Measurements from ENCODE around the gene CCDC57.
A peak's percentile ranks its signal among the peaks of the same experiment; 100 is the strongest.

CCDC57 gene

DNA sequence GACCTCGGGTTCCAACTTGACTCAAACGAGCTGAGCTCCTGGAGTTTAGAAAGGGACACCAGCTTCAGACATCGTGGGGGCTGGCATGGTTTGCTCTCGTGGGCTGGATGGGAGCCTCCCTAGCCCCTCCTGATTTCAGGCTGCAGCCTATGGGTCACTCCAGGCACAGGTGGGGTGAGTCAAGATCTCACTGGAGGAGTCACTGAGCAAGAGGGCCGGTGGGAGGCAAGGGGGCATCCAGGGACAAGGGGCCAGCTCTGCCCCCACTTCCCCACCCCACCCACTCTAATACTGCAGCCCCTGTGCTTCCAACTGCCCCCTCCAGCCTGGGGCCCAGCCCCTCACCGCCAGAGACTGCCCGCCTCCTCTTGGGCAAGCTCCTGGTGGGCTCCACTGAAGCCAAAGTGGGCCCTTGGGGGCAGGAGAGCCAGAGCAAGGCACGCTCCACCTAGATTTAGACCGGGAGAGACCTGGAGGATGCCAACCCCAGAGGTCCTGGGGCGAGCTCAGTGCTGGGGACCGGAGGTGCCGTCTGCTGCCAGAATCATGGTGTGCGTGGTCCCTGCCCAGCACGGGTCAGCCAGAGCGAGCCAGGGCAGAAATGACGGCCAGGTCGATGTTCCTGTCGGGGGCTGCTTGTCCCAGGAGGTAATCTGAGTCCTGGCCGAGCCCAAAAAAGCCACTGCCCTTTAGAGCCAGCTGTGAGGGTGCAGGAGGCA lies 22.6 kb upstream of the CCDC57 start:
- no peak for DNase-seq (ENCODE audit: low spot score)

DNA sequence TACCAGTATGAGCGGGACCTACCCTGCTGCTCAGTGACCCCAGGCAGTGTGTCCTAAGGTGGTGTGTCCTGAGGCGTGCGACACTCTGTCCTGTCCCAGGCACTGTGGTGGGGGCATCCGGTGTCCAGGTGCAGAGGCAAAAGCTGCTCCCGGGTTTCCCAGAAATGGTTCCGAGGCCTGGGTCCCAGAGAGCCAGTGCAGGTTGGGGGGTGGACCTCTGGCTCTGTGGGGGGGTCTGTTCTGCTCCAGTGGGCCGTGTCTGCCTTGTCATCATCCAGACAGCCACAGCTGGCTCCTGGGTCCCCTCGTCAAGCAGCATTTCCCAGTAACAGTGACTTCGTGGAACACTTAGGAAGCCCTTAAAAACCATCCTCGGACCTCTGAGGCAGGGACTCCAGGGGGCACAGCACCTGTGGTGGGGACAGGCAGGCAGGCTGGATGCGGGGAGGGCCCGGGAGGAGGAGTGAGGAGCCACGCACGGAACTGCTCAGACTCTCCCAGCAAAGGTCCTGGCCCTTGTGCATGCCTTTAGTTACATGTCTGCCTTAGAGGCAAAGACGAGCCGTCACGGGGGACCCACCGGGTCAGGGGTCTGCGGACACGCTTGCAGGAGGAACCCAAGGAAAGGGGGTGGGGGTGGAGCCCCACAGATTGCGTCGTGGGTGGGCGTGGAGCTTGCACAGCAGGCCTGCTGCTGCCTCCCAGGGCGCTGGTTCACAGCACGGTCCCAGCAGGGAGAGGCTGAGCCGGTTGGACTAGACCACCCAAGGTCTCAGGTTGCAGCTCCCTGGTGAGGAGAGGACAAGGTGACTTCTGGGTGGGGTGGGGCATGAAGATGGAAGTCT lies 21.8 kb upstream of the CCDC57 start:
- DNase-seq (ENCODE audit: low spot score), result no peak

DNA sequence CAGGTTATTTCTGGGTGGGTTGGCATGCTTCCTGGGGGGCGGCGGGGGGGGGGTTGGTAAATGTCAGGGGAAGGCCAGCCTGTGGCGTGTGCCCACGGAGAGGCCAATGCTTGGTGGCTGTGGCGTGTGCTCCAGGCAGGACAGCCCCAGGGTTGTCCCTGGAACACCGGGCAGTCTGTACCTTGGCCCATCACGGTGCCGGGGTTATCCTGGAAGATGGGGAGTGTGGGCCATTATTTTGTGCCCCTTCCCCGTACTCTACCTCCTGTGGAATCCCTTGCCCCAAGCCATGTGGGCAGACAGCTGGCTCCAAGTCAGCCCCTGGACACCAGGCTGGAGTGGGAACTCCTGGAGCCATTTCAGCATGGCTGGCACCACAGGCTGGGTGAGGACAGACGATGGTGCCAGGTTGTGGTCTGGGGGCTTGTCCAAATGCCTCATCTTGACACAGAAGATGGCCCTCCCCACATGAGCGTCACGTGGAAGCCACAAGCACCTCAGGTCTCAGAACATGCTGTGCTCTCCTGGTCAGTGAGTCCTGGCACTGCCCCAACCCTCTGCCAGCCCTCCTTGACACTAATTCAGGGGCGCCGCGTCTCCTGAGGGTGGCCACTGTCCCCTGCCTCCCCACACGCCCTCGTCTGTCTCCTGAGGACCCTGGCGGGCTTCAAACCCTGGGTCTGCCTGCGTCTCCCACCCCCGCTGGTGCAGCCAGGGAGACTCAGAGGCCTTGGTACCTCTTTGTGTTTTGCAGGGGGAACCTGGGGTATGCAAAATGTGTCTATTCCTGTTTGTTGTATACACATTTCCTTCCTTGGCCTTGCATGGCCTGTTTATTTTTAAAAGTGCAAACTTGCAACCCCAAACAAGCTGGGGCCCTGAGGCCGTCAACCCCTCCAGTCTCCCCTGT lies 20.5 kb upstream of the CCDC57 start:
- no peak for DNase-seq (ENCODE audit: low spot score)

DNA sequence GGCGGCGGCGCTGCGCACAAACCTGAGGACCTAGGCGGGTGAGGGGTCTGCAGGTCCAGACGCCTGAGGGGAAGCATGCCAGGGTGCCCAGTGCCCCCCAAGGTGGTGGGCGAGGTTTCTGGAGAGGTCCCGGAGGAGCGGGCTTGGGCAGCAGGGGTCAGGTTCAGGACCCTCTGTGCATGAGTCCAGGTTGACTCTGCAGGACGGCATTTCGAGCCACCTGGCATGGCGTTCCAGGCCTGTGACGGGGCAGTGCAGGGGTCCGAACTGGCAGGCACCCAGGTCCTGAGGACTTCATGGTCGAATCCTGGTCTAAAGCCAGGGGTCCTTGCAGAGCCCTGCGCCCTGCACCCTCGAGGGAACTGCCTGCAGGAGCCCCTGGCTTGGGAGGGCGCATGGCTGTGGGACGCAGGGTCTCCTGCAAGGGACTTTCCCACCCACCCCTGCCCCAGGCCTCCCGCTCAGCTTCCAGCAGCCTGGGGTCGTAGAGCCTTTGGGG lies 19.7 kb upstream of the CCDC57 start:
- no peak for DNase-seq (ENCODE audit: low spot score)

DNA sequence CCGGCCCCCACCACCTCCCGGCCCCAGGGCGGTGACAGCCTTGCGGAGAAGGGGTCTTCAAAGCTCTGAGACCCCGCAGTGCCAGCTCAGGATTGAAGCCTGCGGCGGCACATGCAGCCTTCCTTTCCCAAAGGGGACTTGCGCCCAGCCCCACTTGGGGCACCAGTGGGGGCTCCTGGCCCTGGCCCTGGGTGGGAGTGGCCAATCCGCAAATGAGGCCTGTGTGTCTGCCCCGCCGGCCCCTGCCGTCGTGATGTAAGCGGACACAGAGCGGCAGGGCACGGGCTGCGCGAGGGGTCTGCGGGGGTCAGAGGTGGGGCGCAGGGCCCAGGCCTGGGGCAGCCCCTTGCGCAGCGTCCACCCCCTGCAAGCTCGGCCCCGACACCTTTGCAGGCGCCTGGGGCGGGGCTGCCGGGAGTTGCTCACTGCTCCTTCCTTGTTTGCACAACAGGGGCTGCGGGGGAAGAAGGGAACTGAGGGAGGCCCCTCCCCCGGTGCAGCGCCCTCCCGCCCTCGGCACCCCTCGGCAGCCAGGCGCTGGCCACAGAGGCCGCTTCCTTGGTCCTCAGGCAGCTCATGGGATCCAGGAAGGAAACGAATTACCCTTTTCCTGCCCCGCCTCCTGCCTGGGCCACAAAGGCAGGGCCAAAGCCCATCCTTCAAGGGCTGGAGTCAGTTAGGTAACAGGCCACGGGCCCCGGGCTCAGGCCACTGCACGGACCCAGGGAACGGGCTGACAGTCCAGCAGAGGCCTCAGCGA lies 19.1 kb upstream of the CCDC57 start:
- peak; percentile 67 for DNase-seq (ENCODE audit: low spot score)

DNA sequence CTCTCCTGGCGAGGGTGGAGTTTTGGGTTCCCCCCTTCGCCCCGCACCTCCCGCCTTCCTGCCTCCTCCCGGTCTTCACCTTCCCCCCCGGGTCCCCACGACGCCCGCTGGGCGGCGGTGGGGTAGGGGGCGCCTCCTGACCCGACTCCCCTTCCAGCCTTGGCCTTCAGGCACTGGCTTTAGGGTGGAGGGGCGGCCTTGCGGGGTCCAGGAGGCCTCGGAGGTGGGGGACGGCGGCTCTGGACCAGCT lies 18.6 kb upstream of the CCDC57 start:
- DNase-seq (ENCODE audit: low spot score), result no peak

DNA sequence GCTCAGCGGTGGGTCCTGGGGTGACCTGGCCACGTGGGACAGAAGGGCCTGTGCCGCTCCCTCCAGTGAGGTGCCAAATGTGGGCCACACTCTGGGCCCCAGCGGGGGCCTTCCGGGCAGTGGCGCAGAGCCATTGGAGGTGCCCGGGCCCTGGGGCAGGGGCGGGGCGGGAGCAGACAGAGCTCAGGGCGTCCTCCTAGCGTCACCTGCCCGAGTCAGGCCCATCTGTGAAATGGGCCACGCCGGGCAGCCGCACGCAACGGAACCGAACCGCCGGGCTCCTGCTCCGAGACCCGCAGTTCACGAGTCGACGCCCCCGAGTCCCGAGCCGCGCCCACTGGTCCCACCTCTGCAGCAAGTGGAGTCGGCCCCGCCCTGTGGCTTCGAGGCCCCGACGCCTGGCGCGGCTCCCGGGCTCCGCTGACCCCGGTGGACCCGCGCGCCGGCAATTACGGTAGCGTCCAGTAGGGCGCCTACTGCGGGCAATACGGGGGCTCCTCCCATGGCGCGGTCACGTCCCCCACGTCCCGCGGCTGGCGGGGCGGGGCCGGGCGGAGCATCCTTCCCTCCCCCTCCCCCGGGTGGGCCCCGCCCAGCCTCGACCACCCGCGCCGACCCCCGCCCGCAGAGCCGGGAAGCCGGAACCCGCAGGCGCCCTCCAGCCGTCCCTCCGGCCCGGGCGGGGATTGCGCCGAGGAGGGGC lies 18.1 kb upstream of the CCDC57 start:
- peak; percentile 88 for DNase-seq (ENCODE audit: low spot score)

DNA sequence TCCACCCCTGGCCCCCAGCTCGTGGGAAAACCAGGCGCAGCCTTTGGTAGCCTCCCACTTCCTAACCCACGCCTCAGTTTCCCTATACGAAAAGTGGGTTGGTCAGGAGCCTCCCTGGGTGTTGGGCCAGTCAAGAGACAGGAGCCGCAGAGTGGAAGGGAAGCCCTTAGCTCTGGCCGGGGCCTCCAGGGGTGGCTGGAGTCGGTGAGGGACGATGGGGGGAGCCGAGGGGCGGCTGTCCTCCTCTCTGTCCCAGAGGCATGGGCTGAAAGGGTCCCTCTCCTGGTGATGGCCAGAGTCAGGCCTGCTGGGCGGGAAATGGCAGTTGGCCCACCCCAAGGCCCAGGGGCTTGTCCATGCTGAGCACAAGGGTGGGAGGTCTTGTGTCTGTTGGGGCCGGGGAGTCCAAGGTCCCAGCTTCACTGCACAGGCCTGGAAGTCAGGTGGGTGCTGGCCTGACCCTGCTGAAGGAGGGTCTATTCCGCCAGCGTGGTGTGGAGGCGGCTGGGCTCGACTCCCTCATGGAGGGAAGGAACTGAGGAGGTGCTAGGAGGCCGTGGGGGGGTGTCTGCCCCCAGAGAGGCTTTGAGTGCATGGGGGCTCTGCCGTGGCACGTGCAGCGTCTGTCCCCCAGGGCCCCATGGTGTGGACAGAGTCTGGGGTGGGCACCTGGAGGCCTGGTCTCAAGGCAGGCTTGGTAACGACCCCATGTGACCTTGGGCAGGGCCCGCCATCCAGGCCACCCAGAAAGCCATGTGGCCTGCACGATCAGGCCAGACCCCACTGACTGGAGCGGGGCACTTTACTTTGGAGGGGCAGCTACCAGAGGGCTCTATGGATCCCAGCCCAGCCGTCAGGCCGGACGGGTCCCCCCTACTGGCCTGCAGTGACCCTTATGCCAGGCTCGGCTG lies 17.3 kb upstream of the CCDC57 start:
- no peak for DNase-seq (ENCODE audit: low spot score)

DNA sequence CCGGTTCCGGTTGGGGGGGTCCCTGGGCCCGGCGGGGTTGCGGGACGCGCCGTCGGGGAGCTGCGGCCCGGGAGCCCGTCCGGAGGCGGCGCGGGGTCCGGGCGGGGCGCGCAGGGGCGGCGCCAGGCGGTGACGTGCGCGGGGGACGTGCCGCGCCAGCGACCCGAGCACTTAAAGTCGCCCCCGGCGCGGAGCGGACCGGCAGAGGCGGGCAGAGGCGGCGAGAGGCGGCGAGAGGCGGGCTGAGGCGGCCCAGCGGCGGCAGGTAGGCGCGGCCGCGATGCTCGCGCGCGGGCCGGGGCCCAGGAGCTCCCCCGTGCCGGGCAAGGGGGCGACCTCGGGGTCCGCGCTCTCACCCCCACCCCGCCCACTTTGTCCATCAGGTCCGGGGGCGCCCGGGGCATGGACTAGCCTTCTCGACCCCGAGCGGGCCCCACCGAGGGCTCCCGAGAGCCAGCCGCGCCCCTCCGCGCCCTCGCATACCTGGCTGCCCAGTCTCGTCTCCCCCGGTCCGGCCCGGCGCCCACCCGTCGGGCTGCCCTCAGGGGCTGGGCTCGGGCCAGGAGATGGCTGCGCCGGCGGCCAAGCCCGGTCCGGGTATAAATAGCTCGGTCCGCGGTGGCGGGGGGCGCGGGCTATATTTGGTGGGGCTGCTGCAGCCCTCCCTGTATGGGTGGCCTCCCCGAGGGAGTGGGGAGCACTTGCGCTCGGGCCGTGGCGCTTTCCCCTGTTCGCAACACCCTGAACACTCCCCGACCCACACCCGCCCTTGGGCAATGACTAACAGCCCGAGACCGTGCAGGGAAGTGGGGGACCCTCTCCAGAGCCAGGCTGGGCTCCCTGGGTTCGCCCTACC lies 16.4 kb upstream of the CCDC57 start, which contains the start of gene SLC16A3:
Gene SLC16A3 (plus strand): TSS at position 201 of the 856 bp plus-strand sequence. CDS start 6,967 bp downstream, outside the sequence.
- DNase-seq (ENCODE audit: low spot score), result peak; percentile 91

DNA sequence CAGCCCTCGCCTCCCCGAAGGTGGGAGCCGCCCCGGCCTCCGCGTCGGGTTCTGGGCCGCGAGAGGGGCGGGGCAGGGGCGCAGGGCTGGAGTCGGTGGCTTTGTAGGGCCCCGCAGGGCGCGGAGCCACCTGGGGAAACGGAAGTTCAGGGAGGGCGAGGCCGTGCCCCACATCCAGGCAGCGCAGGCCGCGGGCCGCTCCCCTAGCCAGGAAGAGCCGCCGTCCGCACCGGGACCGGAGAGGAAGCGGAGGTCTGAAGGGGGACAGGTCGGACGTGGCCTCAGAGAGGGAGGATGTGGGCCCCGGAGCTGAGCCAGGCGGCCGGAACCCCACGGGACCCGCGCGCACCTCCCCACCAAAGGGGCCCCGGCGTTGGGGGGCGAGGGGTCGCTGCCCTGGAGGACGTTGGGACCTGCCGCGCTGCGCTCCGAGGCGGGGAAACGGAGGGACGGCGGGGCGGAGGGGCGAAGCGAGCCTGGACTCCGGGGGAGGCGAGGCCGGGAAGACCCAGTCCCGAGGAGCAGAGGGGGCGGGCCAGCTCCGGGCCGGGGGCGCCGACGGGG lies 15.7 kb upstream of the CCDC57 start:
- peak; percentile 66 for DNase-seq (ENCODE audit: low spot score)

DNA sequence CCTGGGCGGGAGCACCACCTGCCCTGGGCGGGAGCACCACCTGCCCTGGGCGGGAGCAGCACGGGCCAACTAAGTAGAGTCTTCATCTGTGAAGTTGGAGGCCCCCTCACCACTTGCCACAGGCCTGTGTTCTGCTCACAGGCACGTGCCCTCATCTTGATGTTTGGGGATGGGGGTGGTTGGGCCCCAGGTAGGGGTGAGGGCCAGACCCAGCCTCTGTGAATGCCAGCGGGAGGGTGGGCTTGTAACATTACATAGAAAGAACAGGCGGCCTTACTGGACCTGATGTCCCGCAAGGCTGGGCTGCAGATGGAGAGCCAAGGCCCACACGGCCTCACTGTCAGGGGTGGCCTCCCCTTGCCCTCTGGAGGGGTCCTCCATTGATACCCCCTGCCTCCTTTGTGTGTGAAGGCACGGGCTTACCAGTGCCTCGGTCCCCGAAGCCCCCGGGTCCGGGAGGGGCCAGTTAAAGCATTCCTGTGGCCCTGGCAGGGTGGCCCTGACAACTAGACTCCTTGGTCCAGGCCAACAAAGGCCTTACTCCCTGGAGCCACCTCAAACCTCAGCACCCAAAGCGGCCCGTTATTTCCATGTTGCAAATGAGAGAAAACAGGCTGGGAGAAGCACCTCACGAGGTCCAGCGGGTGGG lies 15.1 kb upstream of the CCDC57 start:
- no peak for DNase-seq (ENCODE audit: low spot score)

DNA sequence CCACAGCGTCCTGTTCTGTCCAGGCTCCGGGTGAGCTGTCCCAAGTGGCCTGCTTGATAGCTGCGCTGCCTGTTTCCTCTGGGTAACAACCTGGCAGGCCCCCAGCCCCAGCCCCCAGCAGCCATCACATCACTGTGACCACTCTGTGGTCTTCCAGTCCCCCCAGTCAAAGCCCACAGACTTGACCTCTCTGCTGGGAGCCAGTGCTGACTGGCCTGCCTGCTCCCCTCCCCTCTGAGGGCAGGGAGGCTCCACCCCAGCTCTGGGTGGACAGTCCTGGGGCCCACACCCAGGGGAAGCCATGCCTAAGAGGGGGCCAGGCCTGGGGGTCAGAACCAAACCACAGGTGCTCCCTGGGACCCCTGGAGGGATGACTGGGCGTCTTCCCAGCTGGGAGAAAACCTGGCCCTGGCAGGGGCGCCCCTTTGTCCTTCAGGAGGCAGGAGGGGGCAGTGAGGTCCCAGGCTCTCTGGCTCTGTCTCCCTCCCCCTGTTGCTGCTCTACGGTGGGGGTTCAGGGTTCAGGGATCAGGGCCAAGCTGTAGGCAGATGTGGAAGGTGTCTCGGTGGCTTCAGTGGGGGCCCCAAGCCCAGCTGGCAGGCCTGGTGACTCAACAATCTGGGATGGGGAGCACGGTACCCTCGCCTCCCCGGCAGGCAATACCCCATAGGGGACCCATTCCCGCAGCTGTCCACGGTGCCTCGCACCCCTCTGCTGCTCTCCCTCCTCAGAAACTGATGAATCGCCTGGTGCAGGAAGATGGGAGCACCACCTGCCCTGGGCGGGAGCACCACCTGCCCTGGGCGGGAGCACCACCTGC lies 14.4 kb upstream of the CCDC57 start:
- no peak for DNase-seq (ENCODE audit: low spot score)

DNA sequence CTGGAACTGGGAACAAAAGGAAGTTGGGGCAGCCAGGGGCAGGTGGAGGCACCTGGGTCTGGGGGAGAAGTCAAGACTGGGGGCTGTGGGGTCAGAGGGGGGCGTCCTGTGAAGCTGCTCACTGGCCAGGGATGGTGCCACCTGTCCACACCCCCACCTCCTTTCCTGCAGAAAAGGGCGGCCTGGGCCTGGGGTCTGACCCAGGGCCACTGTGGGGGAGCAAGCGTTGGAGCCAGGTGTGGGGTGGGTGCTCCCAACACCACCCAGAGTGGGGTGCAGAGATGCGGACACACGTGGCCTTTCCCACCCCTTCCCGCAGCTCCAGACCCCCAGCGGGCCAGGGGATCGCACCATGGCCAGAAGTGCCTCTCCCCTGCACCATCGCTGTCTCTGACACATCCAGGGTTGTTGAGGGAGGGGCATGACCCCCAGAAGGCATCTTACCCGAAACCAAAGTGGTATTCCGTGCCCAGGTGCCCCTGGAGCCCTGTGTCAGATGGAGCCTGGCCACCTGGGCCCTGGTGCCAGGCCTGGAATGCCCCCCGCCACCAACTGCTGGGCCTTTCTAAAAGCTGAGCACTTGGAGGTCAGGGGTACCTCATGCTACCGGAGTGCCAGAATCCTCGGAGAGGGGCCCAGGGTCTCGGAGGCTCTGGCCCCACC lies 13.6 kb upstream of the CCDC57 start:
- DNase-seq (ENCODE audit: low spot score), result no peak

DNA sequence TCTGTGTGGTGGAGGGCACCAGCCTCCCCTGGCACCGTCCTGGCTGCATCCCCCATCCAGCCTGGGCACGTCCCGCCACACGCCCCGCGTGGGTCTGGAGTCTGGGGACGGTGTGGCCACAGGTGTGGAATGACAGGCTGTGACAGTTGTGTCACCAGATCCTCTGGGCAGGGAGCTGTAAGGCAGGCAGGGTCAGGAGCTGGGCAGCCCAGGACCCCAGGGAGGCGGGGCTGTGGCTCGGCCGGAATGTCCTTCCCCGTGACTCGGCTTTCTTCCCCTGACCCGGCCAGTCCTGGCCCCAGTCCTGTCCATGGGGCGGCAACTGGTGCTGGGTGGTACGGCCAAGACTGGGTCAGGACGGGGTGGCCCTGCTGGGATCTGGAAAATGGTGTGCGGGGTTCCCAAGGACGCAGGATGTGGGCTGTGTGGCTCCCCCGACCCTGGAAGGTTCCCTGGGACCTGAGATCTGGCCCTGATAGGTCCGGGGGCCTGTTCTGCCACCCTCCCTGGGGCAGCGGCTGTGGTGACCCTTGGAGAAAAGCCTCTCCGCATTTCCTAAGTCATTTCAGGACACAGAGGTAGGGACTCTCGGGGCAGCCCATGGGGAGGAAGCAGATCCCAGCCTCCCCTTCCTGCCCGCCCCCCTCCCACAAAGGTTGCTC lies 12.9 kb upstream of the CCDC57 start:
- no peak for DNase-seq (ENCODE audit: low spot score)

DNA sequence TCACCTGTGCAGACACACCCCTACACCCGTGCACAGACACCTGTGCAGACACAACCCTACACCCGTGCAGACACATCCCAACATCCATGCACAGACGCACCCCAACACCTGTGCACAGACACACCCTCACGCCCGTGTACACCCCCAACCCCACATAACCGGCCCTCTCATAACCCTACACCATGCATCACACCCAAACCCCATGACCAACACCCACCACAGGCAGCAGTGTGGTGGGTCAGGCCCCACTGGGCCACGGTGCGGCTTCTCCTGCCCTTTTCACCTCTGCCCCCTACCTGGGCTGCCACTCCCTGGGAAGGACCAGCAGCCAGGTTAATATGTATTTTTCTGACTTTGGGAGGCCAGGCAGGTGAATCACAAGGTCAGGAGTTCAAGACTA lies 12.0 kb upstream of the CCDC57 start:
- DNase-seq (ENCODE audit: low spot score), result no peak

DNA sequence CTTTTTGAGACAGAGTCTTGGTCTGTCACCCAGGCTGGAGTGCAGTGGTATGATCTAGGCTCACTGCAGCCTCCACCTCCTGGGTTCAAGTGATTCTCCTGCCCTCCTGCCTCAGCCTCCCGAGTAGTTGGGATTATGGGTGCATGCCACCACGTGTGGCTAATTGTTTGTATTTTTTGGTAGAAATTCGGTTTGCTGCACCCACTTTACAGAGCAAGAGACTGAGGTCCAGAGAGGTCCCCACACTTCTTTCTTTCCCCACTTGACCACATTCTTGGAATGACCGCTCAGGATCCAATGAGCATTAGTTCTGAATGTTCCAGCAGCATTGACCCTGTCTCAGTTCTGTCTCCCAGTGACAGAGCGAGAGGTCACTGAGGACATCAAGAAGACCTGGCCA lies 10.9 kb upstream of the CCDC57 start:
- DNase-seq (ENCODE audit: low spot score), result no peak

Measured in iPS-NIHi11 (cell line).